GM21576 (cell line): ENCODE measurements around the gene RUNX1.

Experiments
- ATAC-seq: cut with Tn5 transposase; IDR thresholded peaks from one replicate; pipeline ENCODE4 v1.9.1; 2021; ENCODE audit warnings: mild to moderate bottlenecking, moderate library complexity; ENCODE audit not compliant: unreplicated experiment

RUNX1 gene

GRCh38 chr21:34907461-34908418 is 141.4 kb downstream of the RUNX1 start:
- no peak for ATAC-seq

GRCh38 chr21:34906401-34906800 is 142.7 kb downstream of the RUNX1 start:
- ATAC-seq: no peak

- no peak for ATAC-seq
Observed at GRCh38 chr21:34905218-34905537, 143.9 kb downstream of the RUNX1 start.

GRCh38 chr21:34904526-34905217 is 144.4 kb downstream of the RUNX1 start:
- no peak for ATAC-seq

- ATAC-seq: no peak
Observed at GRCh38 chr21:34900376-34900775, 148.7 kb downstream of the RUNX1 start.

GRCh38 chr21:34899760-34900159 is 149.3 kb downstream of the RUNX1 start:
- no peak for ATAC-seq

GRCh38 chr21:34899302-34899701 is 149.8 kb downstream of the RUNX1 start:
- ATAC-seq: no peak

GRCh38 chr21:34897828-34898227 is 151.3 kb downstream of the RUNX1 start:
- ATAC-seq: no peak

GRCh38 chr21:34894401-34894800 is 154.7 kb downstream of the RUNX1 start:
- no peak for ATAC-seq

- no peak for ATAC-seq
Observed at GRCh38 chr21:34892209-34892608, 156.9 kb downstream of the RUNX1 start.

- ATAC-seq: no peak
Observed at GRCh38 chr21:34891613-34891943, 157.5 kb downstream of the RUNX1 start.

GRCh38 chr21:34890724-34891612 is 158.1 kb downstream of the RUNX1 start:
- no peak for ATAC-seq

GRCh38 chr21:34890470-34890723 is 158.7 kb downstream of the RUNX1 start:
- ATAC-seq: no peak

- peak; percentile 35 for ATAC-seq
Observed at GRCh38 chr21:34889676-34890469, 159.2 kb downstream of the RUNX1 start.

GRCh38 chr21:34889320-34889675 is 159.8 kb downstream of the RUNX1 start:
- no peak for ATAC-seq

GRCh38 chr21:34888569-34889319 is 160.4 kb downstream of the RUNX1 start:
- peak; percentile 51 for ATAC-seq

- no peak for ATAC-seq
Observed at GRCh38 chr21:34887725-34888568, 161.2 kb downstream of the RUNX1 start.

GRCh38 chr21:34887105-34887442 is 162.0 kb downstream of the RUNX1 start:
- ATAC-seq: no peak
